T-helper 2 cell treated with Interferon-gamma antibody and Interleukin-4, amounts not matched to agents 5 μg/mL and 100 μg/mL, for 36 hours (primary cell): Measurements from ENCODE around the gene CD164L2.

Experiments
- DNase-seq: peaks from one replicate; pipeline ENCODE4 v3.0.0; 2021; ENCODE audit warnings: low spot score
- H3K27ac Mint-ChIP-seq: one replicate; pipeline ENCODE4 v1.8.0; 2021; ENCODE audit warnings: mild to moderate bottlenecking, mixed read lengths
- H3K27me3 Mint-ChIP-seq: one replicate; pipeline ENCODE4 v1.8.0; 2021; ENCODE audit warnings: low read depth, mixed read lengths
- H3K36me3 Mint-ChIP-seq: one replicate; pipeline ENCODE4 v1.8.0; 2021; ENCODE audit warnings: low read depth, mixed read lengths
- H3K4me1 Mint-ChIP-seq: one replicate; pipeline ENCODE4 v1.8.0; 2021; ENCODE audit warnings: low read depth, mixed read lengths
- H3K4me3 Mint-ChIP-seq: one replicate; pipeline ENCODE4 v1.8.0; 2022; ENCODE audit warnings: mild to moderate bottlenecking, moderate library complexity, mixed read lengths
- H3K9me3 Mint-ChIP-seq: one replicate; pipeline ENCODE4 v1.8.0; 2021; ENCODE audit warnings: mixed read lengths

Gene CD164L2

DNA sequence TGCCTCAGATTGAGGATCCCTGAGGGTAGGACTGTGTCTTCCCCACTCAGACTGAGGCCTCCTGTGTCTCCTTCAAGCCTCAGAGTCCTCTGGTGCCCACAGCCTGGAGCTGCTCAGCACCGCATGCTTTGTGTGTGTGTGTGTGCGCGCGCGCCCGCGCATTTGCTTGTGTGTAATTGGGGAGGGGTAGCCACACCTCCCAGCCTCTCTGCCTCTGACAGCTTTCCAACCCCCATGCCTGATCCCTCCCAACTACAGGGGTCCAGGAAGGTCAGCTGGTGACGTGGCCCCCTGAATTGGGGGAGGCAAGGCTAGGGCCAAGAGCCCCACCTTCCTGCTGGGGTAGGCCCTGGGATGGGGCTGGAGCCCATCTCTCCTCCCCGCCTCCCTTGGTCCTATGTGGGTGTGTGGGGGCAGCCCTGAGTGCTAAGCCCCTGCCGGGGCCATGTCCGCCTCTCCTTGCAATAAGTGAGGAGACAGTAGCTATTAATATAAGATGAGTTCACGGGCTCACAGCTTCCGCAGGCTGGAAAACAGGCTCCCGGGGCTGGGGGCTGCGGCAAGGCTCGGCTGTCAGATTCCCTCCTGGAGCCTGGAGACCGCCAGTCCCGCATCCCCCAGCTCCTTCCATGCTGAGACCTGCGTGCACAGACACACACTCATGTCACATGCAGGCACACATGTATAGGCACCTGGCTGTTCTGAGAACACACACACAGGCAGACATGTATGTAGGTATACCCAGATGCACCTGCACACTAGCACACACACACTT lies 16.3 kb upstream of the CD164L2 start:
- no peak overlapping the region for H3K27ac Mint-ChIP-seq
- no peak overlapping the region for H3K4me3 Mint-ChIP-seq
- no peak for DNase-seq
- H3K27me3 Mint-ChIP-seq: no peaks in the 10 kb centered on the region
- no peaks in the 10 kb centered on the region for H3K9me3 Mint-ChIP-seq
- H3K4me1 Mint-ChIP-seq: peaks cover 16% of the 10 kb centered on the region
- no peaks in the 10 kb centered on the region for H3K36me3 Mint-ChIP-seq

DNA sequence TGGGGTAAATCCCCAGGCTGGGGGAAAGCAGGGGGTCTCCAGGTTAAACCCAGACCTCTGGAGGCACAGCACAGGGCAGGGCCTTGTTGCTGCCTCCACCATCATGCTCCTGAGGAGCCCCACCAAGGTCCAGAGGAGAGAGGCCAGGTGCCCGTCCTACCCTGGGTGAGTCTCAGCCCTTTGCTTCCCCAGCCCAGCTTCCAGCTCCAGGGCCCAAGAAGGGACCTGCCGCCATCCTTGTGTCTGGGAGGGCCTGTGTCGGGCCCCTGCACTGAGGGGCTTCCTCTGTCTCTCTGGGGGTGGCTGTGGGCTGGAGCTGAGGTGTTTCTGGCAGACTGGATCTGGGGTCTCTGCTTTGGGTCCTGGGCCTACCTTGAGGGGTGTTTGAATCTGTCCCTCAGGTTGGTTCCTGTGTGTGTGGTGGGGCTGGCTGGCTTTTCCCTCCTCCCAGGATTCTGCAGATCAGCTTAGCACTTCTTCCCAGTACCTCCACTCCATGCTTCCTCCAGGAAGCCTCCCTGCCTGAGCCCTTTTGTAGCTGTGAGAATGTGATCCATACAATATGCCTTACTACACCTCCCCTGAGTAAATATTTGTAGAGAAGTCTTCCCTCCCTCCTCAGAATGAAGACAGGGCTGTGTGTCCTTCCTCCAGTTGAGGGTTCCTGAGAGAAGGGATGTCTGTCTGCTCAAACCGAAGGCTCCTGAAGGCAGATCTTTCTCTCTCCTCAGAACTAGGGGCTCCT lies 15.4 kb upstream of the CD164L2 start:
- H3K27ac Mint-ChIP-seq: peak overlapping the region; percentile 35
- H3K4me1 Mint-ChIP-seq: peaks cover 10% of the 10 kb centered on the region

DNA sequence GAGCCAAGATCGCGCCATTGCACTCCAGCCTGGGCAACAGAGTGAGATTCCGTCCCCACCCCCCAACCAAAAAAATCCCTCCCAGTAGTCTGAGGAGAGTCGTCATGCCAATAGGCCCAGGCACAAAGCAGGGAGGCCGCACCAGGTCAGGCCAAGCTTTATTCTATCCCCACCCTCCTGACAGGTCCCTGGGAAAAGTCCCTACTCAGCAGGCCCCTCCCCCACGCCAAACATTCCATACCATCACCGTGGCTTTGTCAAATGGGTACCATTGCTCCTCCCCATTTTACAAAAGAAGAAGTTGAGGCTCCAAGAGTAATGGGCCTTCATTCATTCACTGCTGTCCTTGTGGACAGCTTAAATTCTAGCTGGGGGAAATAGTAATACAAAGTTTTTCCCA lies 14.6 kb upstream of the CD164L2 start:
- Mint-ChIP-seq H3K27ac (no peak overlapping the region), H3K9me3 (no peaks in the 10 kb centered on the region), H3K4me1 (peaks cover 8% of the 10 kb centered on the region), H3K27me3 (no peaks in the 10 kb centered on the region), H3K4me3 (no peak overlapping the region), H3K36me3 (no peaks in the 10 kb centered on the region)
- DNase-seq: no peak

More for the DNA sequence above, 15.4 kb upstream of the CD164L2 start:
- H3K9me3 Mint-ChIP-seq: no peaks in the 10 kb centered on the region
- no peak overlapping the region for H3K4me3 Mint-ChIP-seq
- no peak for DNase-seq
- H3K36me3 Mint-ChIP-seq: no peaks in the 10 kb centered on the region
- no peaks in the 10 kb centered on the region for H3K27me3 Mint-ChIP-seq

DNA sequence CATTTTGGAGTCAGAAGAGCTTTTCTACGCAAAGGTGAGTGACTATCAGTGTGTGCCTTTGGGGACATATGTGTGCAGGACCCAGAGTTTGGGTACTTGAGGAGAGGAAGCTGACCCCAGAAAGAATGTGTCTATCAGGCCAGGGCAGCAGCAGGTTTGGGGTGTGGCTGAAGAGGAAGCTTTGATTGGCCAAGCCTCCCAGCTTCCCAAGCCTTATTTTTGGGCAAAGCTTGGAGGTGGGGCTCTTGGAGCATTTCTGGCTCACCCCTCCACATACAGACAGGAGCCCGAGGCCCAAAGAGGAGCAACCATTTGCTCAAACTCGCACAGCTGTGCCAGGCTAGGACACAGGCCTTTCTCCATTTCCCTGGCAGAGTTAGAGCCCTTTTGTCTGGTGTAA lies 14.0 kb upstream of the CD164L2 start:
- Mint-ChIP-seq H3K9me3 (no peaks in the 10 kb centered on the region), H3K4me3 (no peak overlapping the region), H3K27ac (no peak overlapping the region), H3K4me1 (peaks cover 10% of the 10 kb centered on the region), H3K36me3 (no peaks in the 10 kb centered on the region), H3K27me3 (peaks cover 2% of the 10 kb centered on the region)
- no peak for DNase-seq

DNA sequence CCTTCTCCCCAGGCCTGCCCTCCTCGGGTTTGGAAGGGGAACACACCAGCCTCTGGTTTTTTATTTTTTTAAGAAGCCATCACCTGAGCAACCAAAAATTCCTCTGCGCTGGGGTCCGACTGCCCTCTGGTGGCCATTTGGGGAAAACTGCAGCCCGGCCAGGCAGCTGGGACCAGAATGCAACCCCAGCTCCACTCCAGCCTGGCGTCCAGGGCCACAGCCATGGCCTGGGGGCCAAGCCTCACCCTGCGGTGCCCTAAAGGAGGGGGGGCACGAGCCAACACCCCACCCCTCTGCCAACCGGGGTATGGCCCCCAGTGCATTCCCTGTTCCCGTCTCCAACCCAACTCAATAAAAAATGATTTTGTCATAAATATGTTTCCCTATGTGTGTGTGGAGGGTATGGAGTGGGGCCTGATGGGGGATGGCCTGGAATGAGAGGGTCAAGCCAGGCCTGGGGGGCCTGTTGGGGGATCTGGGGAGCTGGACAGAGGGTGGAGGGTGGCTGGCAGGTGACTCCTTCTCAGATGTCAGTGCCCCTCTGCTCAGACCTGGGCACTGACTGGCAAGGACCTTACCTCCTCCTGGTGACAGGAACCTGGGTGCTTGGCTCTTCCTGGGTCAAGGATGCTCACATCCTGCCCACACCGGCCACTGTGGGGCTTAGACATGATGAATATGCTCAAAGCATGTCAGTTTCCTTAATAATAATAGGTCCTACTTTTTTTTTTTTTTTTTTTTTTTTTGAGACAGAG lies 12.5 kb upstream of the CD164L2 start:
- Mint-ChIP-seq H3K36me3 (no peaks in the 10 kb centered on the region), H3K27me3 (peaks cover 2% of the 10 kb centered on the region), H3K4me1 (peaks cover 15% of the 10 kb centered on the region), H3K9me3 (no peaks in the 10 kb centered on the region), H3K4me3 (no peak overlapping the region), H3K27ac (peak overlapping the region; percentile 36)
- peak; percentile 74 for DNase-seq

DNA sequence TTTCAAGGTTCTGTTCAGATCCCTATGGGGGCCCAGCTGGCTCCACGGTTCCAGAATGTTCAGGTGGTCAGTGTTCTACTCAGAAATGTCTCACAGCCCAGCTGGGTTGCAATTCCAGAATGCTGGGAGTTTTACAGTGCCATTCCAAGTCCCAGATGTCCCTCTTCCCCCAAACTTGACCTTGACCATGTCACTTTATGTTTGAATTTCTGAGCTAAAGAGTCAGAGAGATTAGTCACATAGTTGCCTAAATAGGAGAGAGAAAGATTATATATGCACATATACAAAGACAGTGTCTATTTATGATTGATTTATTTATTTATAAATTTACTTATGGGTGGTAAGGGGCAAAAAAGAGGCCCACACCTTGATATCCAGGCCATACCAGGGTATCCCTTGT lies 11.8 kb upstream of the CD164L2 start:
- H3K4me1 Mint-ChIP-seq: peaks cover 15% of the 10 kb centered on the region
- no peaks in the 10 kb centered on the region for H3K9me3 Mint-ChIP-seq
- H3K36me3 Mint-ChIP-seq: no peaks in the 10 kb centered on the region
- no peak overlapping the region for H3K27ac Mint-ChIP-seq
- no peak for DNase-seq
- peaks cover 2% of the 10 kb centered on the region for H3K27me3 Mint-ChIP-seq
- H3K4me3 Mint-ChIP-seq: no peak overlapping the region

DNA sequence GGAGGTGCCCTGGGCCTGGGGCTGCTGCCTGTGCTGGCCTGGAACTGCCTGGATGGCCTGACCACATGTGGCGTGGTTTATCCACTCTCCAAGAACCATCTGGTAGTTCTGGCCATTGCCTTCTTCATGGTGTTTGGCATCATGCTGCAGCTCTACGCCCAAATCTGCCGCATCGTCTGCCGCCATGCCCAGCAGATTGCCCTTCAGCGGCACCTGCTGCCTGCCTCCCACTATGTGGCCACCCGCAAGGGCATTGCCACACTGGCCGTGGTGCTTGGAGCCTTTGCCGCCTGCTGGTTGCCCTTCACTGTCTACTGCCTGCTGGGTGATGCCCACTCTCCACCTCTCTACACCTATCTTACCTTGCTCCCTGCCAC lies 11.1 kb upstream of the CD164L2 start:
- Mint-ChIP-seq H3K4me1 (peaks cover 15% of the 10 kb centered on the region), H3K27me3 (peaks cover 2% of the 10 kb centered on the region), H3K4me3 (no peak overlapping the region), H3K9me3 (no peaks in the 10 kb centered on the region), H3K27ac (no peak overlapping the region), H3K36me3 (no peaks in the 10 kb centered on the region)
- no peak for DNase-seq

DNA sequence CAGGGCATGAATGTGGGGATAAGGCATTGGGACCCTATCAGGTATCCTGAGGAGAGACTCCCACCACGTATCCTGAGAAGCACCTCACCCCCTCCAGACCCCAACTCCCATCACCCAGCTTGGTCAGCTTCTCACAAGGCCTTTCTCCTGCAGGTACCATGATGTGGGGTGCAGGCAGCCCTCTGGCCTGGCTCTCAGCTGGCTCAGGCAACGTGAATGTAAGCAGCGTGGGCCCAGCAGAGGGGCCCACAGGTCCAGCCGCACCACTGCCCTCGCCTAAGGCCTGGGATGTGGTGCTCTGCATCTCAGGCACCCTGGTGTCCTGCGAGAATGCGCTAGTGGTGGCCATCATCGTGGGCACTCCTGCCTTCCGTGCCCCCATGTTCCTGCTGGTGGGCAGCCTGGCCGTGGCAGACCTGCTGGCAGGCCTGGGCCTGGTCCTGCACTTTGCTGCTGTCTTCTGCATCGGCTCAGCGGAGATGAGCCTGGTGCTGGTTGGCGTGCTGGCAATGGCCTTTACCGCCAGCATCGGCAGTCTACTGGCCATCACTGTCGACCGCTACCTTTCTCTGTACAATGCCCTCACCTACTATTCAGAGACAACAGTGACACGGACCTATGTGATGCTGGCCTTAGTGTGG lies 10.6 kb upstream of the CD164L2 start:
- Mint-ChIP-seq H3K4me3 (peak overlapping the region; percentile 79), H3K27me3 (peaks cover 2% of the 10 kb centered on the region), H3K36me3 (no peaks in the 10 kb centered on the region), H3K27ac (no peak overlapping the region), H3K4me1 (peaks cover 15% of the 10 kb centered on the region), H3K9me3 (no peaks in the 10 kb centered on the region)
- DNase-seq: no peak

DNA sequence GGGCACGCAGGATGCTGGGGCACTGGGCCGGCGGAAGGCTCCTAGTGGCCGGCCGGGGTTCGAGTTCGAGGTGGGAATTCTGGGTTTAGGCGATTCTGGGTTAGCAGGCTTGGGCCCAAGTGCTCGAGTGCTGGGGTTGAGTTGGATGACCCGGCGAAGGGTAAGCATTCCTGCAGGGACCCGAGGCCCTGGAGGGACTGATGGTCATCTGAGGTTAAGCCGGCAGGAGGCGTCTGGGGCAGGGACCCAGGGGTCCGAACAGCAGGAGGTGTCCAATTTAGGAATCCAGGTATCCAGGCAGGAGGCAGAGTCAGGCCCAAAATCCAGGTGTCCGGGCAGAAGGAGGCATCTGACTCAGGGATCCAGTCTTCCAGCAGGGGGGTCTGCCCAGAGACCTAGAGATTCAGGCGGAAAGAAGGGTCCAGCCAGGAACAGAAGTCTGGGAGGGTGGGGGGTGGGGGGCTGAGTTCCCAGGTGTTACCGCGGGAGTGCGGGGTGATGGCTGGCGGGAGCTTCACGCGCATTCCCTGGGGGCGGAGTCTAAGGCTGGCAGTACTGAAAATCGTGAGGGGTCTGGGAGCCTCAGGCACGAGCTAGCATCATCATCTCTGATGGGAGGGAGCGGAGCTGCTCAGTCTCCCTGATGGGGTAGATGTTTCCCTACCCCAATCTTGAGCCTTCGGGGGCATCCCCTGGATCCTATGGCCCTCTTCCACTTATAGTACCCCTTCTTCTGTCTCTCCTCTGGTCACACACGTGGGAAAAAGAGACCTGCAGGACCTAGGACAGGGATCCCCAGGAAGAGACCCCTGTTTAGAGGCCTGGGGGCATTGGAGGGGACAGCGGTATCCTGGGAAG lies 9.9 kb upstream of the CD164L2 start:
- DNase-seq: no peak
- Mint-ChIP-seq H3K9me3 (no peaks in the 10 kb centered on the region), H3K4me1 (peaks cover 15% of the 10 kb centered on the region), H3K27ac (peak overlapping the region; percentile 49), H3K4me3 (peak overlapping the region; percentile 79), H3K36me3 (no peaks in the 10 kb centered on the region), H3K27me3 (peaks cover 4% of the 10 kb centered on the region)

DNA sequence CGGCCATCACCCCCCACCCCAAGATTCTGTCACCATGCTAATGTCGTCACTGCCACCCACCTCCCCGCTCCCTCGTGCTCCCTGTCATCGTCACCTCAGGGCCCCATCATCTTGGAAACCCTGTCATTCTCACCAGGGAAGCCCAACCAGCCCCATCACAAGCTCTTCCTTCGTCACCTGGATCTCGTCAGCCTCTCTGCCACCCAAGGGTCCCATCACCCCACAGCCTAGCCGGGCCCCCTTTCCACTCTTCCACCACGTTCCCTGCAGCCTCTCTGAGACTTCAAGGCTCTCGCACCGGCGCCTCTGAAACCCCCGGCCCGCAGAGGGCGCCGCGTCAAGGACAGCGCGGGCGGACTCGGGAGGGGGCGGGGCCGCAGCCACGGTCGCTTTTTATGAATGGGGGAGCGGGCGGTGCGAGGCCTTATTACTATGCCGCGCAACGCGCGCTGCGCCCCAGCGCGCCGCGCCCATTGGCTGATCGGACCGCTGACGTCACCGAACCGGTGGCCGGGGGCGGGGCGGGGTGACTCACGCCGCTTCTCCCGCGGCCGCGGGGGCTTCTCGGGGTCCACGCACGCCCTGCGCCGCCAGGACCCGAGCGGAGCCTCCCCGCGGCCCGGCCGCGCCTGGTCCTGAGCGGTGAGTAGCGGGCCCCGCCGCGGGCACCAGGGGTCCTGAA lies 9.1 kb upstream of the CD164L2 start, which contains the start of gene GPR3:
GPR3 (plus strand) TSS at position 527 of the 682 bp plus-strand sequence. CDS start 1,177 bp downstream, outside the sequence.
- H3K4me3 Mint-ChIP-seq: peak within 1 kb of the TSS; percentile 79
- H3K27ac Mint-ChIP-seq: peak within 1 kb of the TSS; percentile 80
- H3K4me1 Mint-ChIP-seq: peaks cover 15% of the 10 kb centered on the region
- H3K9me3 Mint-ChIP-seq: no peaks in the 10 kb centered on the region
- DNase-seq: peak; percentile 93
- no peaks in the 10 kb centered on the region for H3K36me3 Mint-ChIP-seq
- H3K27me3 Mint-ChIP-seq: peaks cover 4% of the 10 kb centered on the region

DNA sequence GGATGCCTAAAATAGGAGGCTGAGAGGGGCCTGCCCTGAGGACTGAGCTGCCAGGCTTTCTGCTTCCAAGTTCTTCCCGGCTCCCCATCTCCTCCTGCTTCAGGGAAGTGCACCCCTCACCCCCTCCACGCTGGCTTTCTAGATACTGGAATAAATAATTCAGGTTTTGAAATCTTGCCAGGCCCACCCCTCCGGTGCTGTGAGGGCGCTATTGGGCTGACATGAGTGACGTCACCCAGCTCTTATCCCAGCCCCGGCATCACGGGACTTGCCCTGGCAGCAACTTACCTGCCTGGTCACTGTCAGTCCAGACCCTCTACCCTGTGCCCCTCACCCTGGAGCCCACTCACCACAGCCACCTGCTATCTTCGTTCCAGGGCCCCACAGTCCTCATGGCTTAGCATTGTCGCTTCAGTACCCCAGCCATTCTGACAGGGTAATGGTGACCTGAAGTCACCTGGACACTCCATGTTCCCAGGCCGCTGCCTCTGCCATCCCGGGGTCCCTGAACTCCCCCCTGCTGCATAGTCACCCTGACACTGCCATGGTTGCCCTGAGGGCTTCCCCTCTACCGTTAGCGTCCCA lies 8.5 kb upstream of the CD164L2 start:
- H3K4me3 Mint-ChIP-seq: peak overlapping the region; percentile 78
- no peaks in the 10 kb centered on the region for H3K36me3 Mint-ChIP-seq
- H3K9me3 Mint-ChIP-seq: no peaks in the 10 kb centered on the region
- DNase-seq: no peak
- H3K27me3 Mint-ChIP-seq: peaks cover 7% of the 10 kb centered on the region
- peak overlapping the region; percentile 80 for H3K27ac Mint-ChIP-seq
- peaks cover 15% of the 10 kb centered on the region for H3K4me1 Mint-ChIP-seq

DNA sequence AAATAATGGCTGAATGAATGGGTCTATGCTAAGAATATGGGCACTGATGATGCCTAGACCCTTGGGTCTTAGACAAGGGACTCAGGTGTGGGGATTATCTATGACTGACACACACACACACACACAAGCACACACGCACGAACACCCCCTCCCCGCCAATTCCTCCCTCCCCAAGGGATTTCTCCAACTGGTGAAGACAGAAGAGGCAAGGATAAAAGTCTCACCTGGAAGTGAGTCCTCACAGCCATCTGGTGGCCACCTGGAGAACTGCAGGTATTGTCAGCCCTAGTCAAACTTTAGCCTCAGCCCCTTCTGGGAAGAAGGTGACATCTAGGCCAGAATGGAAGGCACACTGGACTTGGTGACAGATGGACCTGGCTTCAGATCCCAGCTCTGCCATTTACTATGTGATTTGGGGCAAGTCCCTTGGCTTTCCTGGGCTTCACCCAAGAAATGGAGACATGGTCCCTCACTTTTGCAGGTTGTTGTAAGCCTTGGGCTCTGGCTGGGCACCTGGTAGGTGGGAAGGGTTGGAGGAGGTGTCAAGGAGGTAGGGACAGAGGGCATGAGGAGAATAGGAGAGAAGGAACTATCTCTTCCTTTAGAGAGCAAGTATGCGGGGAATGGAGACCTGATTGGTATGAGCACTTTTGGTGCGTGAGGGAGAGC lies 5.3 kb upstream of the CD164L2 start:
- no peak overlapping the region for H3K27ac Mint-ChIP-seq
- H3K4me3 Mint-ChIP-seq: no peak overlapping the region
- peaks cover 11% of the 10 kb centered on the region for H3K27me3 Mint-ChIP-seq
- H3K36me3 Mint-ChIP-seq: no peaks in the 10 kb centered on the region
- H3K4me1 Mint-ChIP-seq: peaks cover 13% of the 10 kb centered on the region
- H3K9me3 Mint-ChIP-seq: no peaks in the 10 kb centered on the region
- peak; percentile 54 for DNase-seq
